HG02610 (cell line): ENCODE measurements around the gene CMTM7.

Source experiments
- ATAC-seq: cut with Tn5 transposase; IDR thresholded peaks from one replicate; pipeline ENCODE4 v1.9.1; 2021; ENCODE audit warnings: mild to moderate bottlenecking, moderate library complexity; ENCODE audit not compliant: unreplicated experiment

CMTM7 gene

DNA sequence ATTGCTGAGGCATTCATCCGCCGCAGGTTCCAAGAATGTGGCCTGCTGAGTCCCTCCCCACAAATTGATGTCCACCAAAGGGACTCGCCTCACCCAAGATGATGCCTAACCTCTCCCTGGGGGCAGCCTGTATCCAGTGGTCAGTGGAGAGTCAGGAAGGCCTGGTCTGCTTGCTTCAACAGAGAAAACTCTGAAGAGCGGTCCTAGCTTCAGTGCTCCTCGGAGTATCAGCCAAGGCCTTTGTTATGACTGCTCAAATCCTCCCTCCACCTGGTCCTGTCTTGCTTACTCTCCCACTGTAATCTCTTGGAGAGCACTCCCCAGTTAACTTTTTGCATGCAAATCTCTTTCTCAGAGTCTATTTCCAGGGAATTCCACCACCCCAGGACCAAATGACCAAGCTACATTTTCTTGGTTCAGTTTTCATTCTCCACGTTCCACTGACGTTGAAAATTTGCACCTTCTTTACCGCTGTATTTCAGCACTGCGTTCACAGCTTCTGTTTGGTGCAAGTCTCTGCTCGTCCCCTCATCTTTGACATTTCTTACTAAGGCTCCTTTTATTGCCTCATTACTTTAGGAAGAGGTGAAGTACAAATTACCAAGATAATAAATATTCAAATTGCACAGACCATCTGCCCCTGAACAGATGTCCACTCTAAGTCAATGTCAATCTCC, 22.3 kb downstream of the CMTM7 start:
- ATAC-seq: peak; percentile 12

DNA sequence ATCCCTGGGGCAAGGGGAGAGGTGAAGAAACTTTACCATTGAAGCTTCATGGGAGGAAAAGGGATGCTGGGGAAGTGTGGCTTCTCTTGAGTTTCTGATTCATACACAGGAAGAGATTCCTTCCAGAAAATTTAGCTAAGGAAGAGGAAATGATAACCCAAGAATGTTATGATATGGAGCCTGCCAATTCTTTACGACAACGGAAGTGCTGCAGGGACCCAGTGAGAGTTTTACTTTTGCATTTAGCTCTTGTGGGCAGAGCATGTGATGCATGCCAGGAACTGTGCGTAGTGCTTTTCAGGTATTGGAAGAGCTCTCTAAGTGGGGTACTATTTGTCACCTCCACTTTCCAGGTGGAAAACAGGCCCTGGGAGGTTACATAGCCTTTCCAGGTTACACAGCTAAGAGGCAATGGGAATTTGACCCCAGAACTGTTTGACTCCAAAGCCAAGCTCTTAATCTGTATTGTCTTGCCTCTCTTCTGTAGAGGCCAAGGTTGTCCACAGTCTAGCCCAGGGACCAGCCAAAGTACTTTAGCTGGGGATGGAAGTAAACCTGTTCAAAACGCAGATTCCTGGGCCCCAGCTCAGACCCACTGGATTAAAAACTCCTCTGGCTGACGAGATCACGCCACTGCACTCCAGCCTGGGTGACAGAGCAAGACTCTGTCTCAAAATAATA, 23.0 kb downstream of the CMTM7 start:
- ATAC-seq: peak; percentile 86

DNA sequence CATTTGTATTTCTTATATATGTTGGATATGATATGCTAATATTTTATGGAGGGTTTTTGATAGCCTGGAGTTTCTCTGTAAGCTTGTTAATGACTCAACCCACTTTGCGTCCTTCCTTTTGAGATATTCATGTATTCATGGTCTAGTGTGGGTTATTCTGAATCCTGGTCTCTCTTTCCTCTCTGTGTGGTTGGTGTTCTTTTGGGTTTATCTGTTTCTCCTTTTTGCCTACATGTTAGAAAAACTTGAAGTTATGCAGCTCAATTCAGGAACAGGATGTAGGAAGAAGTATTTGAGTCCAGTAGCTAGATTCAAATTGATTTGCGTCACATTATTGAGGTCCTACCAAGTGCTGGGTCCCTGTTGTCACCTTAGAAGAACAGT, 28.1 kb downstream of the CMTM7 start:
- no peak for ATAC-seq

DNA sequence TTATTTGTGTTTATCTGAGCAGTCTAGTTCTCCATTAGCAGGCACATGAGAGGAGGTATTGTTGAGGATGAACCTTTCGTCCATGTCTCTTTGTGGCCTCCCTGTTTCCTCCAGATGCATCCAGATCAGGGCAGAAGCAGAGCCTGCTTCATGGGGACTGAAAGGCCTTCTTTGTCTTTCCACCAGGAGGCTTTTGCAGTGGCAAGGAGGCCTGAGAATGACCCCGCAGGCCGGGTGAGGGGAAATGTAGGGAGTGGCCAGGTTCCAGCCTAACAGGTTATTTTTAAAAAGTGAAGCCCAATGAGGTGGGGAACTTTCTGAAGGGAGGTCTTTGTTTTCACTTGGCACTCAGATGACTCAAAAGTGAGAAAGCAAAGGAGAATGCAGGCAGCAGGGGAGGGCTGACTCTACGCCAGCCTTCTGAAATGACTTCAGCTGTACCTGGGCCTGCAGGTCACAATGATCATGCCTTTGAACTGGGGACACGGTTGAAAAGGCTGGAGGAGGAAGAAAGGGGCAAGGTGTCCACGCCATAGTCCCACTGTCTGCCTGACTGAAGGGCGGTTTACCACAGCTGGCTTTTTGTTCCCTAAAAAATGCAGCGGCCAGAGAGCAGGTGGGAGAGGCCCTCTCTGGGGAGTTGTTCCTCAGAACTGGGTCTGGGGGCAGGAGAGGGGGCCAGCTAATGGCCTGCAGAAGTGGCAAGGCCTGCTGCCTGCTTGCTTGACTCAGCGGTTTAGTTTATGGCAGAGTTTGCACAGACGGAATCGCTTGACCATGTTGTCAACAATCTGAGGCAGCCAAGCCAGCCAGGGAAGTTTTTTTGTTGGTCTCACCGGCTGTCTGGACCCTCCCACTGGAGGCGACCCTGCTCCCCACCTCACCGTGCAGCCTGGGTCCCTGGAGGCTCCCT, 28.7 kb downstream of the CMTM7 start:
- peak; percentile 86 for ATAC-seq

DNA sequence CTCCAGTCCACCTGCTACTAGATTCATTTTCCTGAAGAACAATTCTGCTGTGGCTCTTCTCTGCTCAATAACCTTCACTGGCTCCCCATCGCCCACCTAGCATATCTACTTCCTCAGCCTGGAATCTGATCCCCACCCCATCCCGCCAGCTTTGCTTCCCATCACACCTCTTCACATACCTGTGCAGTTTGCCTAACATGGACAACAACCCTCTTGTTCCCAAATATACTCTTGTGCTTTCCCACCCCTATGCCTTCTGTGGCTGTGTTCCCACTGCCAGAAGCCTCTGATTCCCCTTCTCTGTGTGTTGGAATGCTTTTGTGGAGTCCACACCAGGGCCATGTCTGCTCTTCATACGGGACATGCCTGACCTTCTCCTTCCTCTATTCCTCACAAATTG, 29.5 kb downstream of the CMTM7 start:
- ATAC-seq: no peak

DNA sequence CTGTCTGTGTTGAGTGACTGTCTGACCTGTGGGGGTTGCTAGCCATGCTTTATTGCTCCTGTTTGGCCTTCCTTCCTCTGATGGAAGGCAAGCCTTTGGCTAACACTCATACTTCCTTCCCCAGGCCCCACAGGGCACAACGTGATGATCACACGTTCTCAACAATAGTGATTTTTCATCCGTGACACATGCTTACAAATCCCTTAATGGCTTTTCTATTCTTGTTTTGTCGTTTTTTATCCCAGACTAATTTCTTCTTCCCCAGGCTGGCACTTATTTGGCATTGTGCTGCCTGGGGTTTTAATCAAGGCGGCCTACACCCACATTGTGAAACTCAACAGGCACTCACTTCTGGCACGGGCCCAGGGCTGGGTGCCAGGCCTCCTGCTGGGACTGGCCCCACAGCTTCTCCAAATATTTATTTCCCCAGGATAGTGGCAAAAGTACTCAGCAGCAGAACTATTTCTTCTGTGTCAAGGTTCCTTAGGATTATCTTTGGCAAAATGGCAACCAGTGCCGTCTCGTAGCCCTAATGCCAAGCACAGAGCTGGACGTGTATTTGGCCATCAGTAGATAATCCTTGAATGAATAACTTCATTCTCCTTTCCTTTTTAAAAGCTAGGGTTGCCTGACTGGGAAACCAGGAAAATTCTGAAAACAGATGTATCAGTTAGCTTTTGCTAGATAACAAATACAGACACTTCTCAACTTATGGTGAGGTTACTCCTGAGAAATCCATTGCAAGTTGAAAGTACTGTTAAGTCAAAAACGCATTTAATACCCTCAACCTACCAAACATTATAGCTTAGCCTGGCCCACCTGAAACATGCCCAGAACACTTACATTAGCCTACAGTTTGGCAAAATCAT, 30.6 kb downstream of the CMTM7 start:
- no peak for ATAC-seq

DNA sequence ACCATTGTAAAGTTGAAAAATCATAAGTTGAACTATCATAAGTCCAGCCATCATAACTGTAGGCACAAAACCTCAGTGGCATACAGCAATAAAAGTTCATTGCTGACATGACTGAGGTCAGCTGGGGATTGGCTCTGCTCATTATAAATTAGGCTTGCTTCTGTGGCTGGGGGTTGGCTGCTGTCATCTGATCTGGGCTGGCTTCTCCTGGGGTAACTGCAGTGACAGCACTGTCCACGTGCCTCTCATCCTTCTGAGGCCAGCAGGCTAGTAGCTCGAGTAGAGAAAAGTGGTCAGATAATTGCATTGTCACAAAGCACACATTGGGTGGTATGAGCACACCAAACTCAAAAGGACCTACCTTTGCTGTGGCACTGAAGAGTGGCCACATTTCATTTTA, 31.3 kb downstream of the CMTM7 start:
- no peak for ATAC-seq

DNA sequence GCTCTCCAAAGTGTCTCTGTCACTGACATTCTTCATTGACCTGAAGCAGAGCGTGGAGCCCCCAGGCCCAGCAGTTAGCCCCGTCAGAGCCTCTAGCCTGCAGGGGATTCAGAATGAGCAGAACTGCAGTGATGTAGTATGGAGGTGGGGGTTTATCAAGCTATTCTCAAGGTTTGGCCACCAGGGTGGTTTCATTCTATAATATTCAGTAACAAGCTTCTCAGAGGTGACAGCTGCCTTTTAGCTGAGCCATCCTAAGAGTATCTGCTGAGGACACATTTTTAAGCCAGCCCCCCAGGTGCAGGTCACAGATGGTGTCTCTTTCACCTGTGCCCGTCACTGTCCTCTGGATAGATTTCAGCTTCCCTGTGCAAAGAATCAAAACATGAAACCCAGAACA, 31.9 kb downstream of the CMTM7 start:
- no peak for ATAC-seq

DNA sequence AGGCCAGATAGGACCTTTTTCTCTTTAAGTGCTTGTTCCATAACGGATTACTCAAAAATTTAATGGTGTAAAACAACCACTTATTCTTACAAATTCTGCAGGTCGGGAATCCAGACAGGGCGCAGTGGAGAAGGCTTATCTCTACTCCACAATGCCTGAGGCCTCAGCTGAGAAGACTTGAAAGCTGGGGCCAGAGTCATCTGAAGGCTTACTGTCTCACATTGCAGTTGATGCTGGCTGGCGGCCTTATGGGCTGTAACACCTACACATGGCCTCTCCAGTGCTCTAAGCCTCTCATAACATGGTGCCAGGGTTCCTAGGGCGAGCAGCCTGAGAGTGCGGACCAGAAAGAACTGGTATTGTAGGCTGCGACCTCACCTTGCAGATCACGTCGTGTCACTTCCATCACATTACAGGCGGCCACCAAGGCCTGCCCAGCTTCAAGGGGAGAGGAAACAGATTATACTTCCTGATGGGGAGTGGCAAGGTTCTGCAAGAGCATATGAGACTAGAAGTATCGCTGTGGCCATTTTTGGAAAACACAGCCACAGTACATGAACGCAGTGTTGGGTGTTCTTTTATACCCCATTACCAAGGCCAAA, 32.4 kb downstream of the CMTM7 start:
- ATAC-seq: no peak

DNA sequence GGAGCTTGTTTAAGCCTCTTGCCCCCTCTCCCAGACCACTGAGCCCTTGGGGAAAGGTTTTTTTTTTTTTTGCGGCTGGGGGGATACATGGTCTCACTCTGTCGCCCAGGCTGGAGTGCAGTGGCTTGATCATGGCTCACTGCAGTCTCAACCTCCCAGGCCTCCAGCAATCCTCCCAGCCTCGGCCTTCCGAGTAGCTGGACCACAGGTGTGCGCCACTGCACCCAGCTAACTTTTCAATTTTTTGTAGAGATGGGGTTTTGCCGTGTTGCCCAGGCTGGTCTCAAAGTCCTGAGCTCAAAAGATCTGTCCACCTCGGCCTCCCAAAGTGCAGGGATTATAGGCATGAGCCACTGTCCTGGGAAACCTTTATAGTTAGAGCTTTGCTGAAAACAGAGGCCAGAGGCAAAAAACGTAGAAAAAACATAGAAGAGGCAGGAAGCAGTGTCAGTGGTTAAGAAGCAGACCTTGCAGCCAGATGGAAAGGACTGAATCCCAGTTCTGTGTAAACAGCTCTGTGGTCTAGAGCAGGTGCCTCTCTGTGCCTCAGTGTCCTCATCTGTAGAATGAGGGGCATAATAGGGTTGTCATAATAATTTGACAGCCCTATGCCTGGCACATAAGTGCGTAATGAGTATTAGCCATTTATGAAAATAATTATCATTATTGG, 33.1 kb downstream of the CMTM7 start:
- no peak for ATAC-seq

DNA sequence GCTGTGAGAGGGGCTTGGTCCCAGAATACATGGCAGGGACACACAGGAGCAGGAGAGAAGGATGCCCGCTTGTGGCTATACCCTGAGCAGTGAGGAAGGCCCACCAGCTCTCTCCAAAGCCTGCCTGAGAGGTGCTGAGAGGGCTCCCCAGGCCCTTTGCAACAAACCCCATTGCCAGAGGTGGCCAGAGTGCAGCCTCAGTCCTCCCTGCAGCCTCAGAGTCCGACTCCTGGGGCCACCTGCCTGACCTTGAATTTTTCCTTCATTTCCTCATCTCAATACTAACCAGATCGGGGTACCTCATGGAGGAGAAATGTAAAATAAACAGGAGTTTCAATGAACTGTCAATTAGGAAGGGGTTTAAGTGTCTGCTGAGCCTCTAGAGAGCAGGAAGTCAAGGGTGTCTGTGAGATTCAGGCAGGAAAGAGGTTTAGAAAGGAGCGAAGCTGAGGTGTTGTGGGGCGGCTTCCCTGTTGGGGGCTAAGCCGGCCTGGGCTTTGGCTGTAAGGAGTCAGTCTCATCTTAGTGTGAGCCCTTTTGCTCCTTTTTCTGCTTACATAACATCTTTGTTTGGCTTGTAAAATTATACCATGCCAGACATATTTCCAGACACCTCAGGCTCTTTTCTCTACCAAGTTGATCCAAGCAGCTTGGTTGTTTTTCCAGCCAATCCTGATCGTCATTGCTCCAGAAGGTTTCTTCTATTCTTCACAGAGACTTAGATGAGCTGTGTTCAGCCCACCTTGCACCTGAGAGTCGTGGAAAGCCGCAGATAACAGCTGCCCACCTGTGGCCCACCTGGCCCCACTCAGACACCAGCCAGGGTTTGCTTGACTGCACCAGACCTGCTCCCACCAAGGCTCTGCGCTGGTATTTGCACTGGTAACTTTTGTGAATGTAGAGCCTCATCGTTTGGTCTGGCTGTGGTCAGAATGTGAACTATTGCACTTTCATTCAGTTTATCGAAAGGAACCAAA, 36.7 kb downstream of the CMTM7 start:
- peak; percentile 57 for ATAC-seq

DNA sequence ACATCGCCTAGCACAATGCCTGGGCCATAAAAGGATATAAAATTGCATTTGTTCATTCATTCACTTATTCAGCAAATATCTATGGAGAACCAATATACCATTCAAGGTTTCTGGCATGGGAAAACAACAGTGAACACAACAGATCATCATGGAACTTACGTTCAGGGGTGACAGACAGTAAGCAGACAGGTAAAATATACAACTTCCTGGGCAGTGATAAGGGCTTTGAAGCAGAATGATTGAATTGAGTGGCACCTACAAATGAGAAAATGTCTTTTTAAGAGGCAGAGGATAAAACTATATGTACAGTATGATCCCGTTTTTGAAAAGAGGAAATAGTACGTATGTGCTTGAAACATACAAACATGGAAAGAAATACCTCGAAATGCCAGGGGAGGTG, 39.2 kb downstream of the CMTM7 start:
- no peak for ATAC-seq

DNA sequence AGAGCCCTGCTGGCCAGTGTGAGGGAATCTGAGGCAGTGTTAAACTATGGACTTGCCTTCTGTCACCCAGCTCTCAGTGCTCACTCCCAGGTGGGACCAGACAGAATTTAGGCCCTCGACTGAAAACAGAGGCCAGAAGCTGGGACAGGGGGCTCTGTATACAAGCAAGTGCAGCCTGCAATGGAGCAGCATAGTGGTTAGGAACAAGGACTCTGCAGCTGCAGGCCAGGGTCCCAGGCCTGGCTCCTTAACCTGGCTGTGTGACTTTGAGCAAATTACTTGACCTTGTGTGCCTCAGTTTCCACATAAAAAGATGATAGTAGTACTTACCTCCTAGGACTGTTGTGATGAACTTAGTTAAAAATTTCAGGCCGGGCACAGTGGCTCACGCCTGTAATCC, 39.8 kb downstream of the CMTM7 start:
- ATAC-seq: no peak

DNA sequence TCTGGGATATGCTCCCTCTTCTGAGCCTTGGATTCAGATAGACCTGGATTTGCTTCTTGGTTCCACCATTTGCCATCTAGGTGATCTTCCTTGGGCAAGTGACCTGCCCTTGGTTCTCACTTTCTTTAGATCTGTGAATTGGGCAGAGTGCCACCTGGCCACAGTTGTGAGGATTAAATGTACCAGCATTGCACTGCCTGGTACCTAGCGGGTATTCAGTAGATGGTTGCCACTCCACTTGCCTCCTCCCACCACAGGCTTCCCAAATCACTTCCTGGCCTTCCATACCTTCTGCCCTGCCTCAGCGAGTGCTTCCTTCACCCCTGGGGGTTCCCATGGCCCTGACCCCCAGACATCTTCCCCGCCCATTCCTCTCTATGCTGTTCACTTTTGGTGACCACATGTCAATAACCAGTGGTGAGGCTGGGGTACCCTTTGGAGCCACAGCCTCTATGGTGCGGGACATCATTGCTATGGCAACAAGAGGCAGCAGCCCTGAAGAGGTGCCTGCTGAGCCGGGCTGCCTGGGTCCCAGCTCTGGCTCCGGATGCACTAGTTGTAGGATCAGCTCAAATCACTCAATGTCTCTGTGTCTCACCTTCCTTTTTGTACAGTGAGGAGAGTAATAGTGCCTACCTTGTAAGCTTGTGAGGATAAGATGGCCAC, 40.5 kb downstream of the CMTM7 start:
- ATAC-seq: no peak

DNA sequence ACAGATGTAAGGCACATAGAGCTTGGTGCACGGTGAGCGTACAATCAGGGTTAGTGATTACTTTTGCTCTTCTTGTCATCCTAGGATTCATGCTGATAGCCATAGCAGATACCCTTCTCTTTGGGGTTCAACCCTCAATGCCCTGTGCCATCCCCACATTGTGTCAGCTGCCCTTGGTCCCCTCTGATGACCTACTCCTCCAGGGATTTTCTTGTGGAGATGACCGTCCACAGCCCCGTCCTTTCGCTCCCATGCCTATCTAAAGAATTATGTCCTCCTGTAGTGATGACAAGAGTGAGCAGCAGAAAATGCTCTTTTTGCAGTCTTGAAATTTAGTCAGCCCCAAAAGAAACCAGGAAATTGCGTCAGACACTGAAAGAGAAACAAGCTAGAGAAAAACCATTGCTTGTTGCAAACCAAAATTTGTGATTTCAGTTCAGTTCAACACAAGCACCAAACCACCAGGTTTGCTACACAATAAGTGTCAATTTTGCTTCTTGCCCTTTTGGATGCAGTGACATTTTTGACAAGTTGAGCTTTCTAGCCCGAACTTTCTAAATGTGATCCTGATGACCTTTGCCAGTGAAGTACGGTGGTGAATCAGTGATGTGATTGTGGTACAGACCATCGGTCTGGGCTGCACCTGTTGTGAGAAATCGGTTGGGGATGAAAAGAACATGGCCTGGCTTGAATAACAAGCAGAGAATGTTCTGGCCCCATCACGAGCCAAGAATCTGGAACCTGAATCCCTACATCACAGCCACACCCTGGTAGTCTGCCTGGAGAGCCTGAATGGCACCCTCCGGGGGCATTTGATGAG, 41.3 kb downstream of the CMTM7 start:
- ATAC-seq: peak; percentile 29

DNA sequence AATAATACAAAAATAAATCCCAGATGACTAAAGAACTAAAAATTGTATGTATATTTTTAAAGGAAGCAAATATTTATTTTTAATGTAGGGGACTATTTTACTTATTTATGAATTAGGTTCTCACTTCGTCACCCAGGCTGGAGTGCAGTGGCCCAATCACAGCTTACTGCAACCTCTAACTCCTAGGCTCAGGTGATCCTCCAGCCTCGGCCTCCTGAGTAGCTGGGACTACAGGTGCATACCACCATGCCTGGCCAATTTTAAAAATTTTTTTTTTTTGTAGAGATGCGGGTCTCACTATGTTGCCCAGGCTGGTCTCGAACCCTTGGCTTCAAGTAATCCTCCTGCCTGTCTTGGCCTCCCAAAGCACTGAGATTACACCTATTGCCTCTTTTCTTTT, 42.6 kb downstream of the CMTM7 start:
- ATAC-seq: no peak
